Stomach (tissue), 4 donors: ENCODE results near the gene TBC1D7.

Source experiments
- CTCF ChIP-seq, 7 experiments: fragments of 450-650 bp in 4 of 7; fragments of 200-600 bp in 3 of 7; sonication (generic) in 3 of 7; IDR thresholded peaks; one replicate each; pipeline ENCODE4 v1.5.1; 2016 to 2019; ENCODE audit warnings: antibody characterized with exemption in 7 of 7, control low read depth in 2 of 7, mild to moderate bottlenecking in 1 of 7
- POLR2A ChIP-seq, 4 donors: fragments of 450-650 bp; IDR thresholded peaks; one replicate each; pipeline ENCODE4 v1.6.1; 2016; ENCODE audit warnings: antibody characterized with exemption in 4 of 4, control low read depth in 2 of 4, mild to moderate bottlenecking in 1 of 4, moderate library complexity in 1 of 4
- POLR2AphosphoS5 ChIP-seq, 3 donors: sonication (generic); formaldehyde crosslinking; IDR thresholded peaks; one replicate each; pipeline ENCODE4 v1.6.1; 2016; ENCODE audit warnings: antibody characterized with exemption in 3 of 3

GRCh38 chr6:13268913-13269518, 59.3 kb downstream of the TBC1D7 start:
- TF ChIP-seq POLR2A (IDR thresholded peaks at IDR 0.05): no peak
- no peak for TF ChIP-seq POLR2AphosphoS5 (IDR thresholded peaks at IDR 0.05)
- TF ChIP-seq CTCF (IDR thresholded peaks at IDR 0.05): no peak
